Neuron (in vitro differentiated cells): ENCODE measurements around the gene GRM5.

Experiments
- H2AFZ ChIP-seq: one replicate; pipeline ENCODE4 v1.6.1; 2013; ENCODE audit warnings: low read depth, mild to moderate bottlenecking, inconsistent platforms, low read length, moderate library complexity
- H3K27me3 ChIP-seq: one replicate; pipeline ENCODE4 v1.6.1; 2013; ENCODE audit warnings: low read length; ENCODE audit not compliant: insufficient read depth
- H3K36me3 ChIP-seq: one replicate; pipeline ENCODE4 v1.6.1; 2013; ENCODE audit warnings: low read length; ENCODE audit not compliant: insufficient read depth
- H3K4me1 ChIP-seq: one replicate; pipeline ENCODE4 v1.6.1; 2013; ENCODE audit warnings: low read length; ENCODE audit not compliant: insufficient read depth
- H3K4me3 ChIP-seq: 2 replicates; pipeline ENCODE4 v1.5.1; 2013; ENCODE audit warnings: mild to moderate bottlenecking, low read length, moderate library complexity
- H3K9me3 ChIP-seq: one replicate; pipeline ENCODE4 v1.6.1; 2013; ENCODE audit warnings: low read length

Gene GRM5

GRCh38 chr11:88697139-88697538, 368.6 kb downstream of the GRM5 start:
- Histone ChIP-seq H3K4me1 (peaks cover 7% of the 10 kb centered on the region), H3K4me3 (no peak overlapping the region), H3K36me3 (no peaks in the 10 kb centered on the region), H2AFZ (no peak overlapping the region), H3K27me3 (peaks cover 5% of the 10 kb centered on the region), H3K9me3 (no peaks in the 10 kb centered on the region)

GRCh38 chr11:88695689-88696414, 369.9 kb downstream of the GRM5 start:
- Histone ChIP-seq H3K36me3 (no peaks in the 10 kb centered on the region), H3K4me1 (peaks cover 7% of the 10 kb centered on the region), H3K4me3 (no peak overlapping the region), H3K27me3 (peaks cover 7% of the 10 kb centered on the region), H3K9me3 (no peaks in the 10 kb centered on the region), H2AFZ (no peak overlapping the region)

GRCh38 chr11:88692306-88693086, 373.3 kb downstream of the GRM5 start:
- Histone ChIP-seq H3K9me3 (no peaks in the 10 kb centered on the region), H2AFZ (no peak overlapping the region), H3K4me3 (no peak overlapping the region), H3K27me3 (peaks cover 7% of the 10 kb centered on the region), H3K36me3 (no peaks in the 10 kb centered on the region), H3K4me1 (peaks cover 5% of the 10 kb centered on the region)

DNA sequence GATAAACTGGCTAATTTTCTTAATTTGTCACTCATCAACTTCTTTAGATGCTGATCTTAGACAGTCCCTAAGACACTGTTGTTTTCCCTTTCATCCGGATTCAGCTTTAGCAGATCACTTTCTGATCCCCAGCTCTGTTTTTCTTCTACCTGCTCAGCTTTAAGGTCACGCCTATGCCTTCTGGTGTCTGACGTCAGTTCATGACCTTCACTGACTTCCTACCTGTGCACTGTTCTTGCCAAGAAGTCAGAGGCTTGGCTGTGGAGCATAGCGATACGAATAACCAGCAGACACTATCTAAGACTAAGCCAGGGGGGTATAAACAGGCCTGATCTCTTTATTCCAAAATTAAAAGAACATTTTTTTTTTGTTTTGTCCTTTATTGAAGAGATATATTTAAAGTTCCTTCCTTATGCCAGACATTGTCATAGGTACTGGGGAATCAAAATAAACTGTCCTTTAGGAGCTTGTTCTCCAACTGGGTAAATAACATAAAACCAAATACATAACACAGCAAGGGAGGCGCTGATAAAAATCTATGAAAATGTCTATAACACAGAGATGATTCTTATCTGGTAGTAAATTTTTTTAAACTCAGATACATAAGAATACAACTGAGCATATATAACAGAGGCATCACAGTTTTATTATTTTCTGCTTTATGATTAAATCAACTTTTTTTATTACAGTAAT, 376.1 kb downstream of the GRM5 start:
- H2AFZ ChIP-seq, result no peak overlapping the region
- no peaks in the 10 kb centered on the region for H3K36me3 ChIP-seq
- no peak overlapping the region for H3K4me3 ChIP-seq
- H3K9me3 ChIP-seq, result no peaks in the 10 kb centered on the region
- peaks cover 2% of the 10 kb centered on the region for H3K27me3 ChIP-seq
- H3K4me1 ChIP-seq, result no peaks in the 10 kb centered on the region

DNA sequence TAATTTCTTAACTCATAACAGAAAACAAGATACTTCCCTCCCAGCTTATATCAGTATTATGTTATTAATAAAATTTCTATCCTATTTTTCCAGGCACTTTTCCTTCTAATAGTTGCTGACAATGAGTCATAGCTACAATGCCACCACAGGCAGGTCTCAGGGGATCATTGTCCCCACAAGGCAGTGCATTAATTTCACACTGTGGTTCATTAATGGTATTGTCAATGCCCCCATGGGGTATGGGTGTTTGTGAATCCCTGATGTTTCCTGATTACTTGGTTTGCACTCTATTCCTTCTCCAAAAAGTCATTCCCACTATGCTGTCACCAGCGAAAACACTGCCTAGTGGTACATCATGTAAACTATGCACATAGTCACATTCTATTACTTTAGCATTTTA, 382.8 kb downstream of the GRM5 start:
- Histone ChIP-seq H2AFZ (no peak overlapping the region), H3K36me3 (no peaks in the 10 kb centered on the region), H3K4me3 (no peak overlapping the region), H3K27me3 (no peaks in the 10 kb centered on the region), H3K9me3 (no peaks in the 10 kb centered on the region), H3K4me1 (no peaks in the 10 kb centered on the region)

- no peaks in the 10 kb centered on the region for H3K27me3 ChIP-seq
- no peak overlapping the region for H3K4me3 ChIP-seq
- no peaks in the 10 kb centered on the region for H3K4me1 ChIP-seq
- no peaks in the 10 kb centered on the region for H3K9me3 ChIP-seq
- no peak overlapping the region for H2AFZ ChIP-seq
- no peaks in the 10 kb centered on the region for H3K36me3 ChIP-seq
Observed at GRCh38 chr11:88680806-88681205, 385.0 kb downstream of the GRM5 start.

- Histone ChIP-seq H3K9me3 (no peaks in the 10 kb centered on the region), H3K27me3 (no peaks in the 10 kb centered on the region), H3K4me1 (no peaks in the 10 kb centered on the region), H3K36me3 (no peaks in the 10 kb centered on the region), H2AFZ (no peak overlapping the region), H3K4me3 (no peak overlapping the region)
Observed at GRCh38 chr11:88666364-88666763, 399.4 kb downstream of the GRM5 start.

DNA sequence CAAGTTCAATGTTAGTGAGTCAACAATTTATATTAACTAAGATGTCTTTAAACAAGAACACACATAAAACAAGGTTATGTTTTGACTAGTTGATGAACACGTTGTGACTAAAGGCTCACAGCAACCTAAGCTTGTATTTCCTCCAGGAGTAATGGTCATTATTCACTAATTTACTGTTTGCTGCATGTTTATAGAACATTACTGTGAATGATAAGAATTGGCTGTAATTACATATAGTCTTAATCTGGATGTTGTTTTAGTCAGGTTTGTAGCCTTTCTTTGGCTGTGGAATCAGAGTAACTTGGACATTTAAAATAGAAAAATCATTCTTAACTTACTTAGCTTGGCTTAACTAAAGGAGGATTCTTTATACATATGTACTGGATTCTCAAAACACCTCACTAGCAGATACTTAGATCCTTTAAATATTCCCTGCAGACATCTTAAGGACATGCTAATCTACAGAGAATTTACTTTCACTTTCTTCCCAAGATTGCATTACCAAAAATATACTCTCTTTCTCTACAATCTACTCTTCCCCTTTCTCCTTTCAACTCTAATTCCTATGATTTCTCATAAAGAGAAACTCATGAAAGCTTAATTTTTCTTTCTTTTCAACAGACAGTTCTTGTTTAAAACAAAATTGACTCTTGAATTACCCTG, 408.6 kb downstream of the GRM5 start:
- no peaks in the 10 kb centered on the region for H3K27me3 ChIP-seq
- no peak overlapping the region for H3K4me3 ChIP-seq
- no peaks in the 10 kb centered on the region for H3K36me3 ChIP-seq
- H2AFZ ChIP-seq, result no peak overlapping the region
- H3K9me3 ChIP-seq, result no peaks in the 10 kb centered on the region
- H3K4me1 ChIP-seq, result no peaks in the 10 kb centered on the region

DNA sequence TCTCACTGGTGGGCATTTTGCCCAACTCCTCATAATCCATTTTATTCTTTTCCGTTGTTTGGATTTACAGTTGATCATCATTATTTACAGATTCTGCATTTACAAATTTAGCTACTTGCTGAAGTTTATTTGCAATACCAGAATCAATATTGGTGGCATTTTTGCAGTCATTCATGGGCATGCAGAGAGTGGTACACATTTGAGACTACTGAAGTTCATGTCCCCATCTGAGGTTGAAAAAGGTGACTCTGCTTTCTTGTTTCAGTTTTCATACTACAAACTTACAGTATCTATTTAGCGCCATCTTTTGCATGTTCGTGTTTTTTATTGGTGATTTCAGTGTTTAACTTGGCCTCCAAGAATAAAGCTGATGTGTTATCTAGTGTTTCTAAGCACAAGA, 409.5 kb downstream of the GRM5 start:
- Histone ChIP-seq H3K36me3 (no peaks in the 10 kb centered on the region), H2AFZ (no peak overlapping the region), H3K4me3 (no peak overlapping the region), H3K9me3 (no peaks in the 10 kb centered on the region), H3K4me1 (no peaks in the 10 kb centered on the region), H3K27me3 (no peaks in the 10 kb centered on the region)

DNA sequence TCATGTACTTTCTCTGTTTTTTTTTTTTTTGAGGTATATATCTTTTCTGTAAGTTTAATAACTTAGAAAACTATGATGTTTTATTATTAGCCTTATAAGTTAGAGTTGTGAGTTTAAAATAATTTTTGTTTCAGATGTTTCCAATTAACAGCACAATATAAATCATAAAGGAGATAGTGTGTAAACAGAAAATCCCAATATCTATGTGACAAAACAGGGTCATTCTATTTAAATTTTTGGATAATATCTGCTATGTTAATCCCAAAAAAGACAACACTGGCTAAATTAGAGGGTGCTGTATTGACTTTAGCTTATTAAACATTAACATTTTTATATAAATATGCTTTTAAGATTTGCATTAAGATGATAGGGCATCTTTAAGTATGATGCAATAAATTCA, 410.1 kb downstream of the GRM5 start:
- H3K27me3 ChIP-seq, result no peaks in the 10 kb centered on the region
- no peaks in the 10 kb centered on the region for H3K9me3 ChIP-seq
- no peaks in the 10 kb centered on the region for H3K4me1 ChIP-seq
- no peak overlapping the region for H3K4me3 ChIP-seq
- H2AFZ ChIP-seq, result no peak overlapping the region
- H3K36me3 ChIP-seq, result no peaks in the 10 kb centered on the region

- Histone ChIP-seq H3K27me3 (no peaks in the 10 kb centered on the region), H3K4me3 (no peak overlapping the region)
Observed at GRCh38 chr11:88655196-88655595, 410.6 kb downstream of the GRM5 start.

DNA sequence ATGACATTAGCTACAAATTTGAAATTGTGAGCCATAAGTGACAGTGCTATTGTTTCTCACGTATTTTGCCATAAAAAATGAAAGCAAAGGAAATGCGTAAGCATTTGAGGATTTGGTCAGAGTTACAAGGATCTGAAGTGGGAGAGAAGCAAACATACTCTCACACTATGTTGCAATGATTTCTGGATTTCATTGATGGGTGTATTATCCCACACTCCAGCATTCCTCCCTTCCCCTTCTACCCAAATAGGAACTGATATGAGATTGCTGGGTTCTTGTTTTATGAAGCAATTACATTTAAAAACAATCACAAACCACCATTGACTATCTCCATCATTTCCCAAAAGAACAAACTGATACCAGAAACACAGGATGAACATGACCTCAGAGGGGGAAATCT, 414.2 kb downstream of the GRM5 start:
- no peaks in the 10 kb centered on the region for H3K36me3 ChIP-seq
- no peaks in the 10 kb centered on the region for H3K9me3 ChIP-seq
- H3K4me3 ChIP-seq, result no peak overlapping the region
- H2AFZ ChIP-seq, result no peak overlapping the region
- H3K27me3 ChIP-seq, result no peaks in the 10 kb centered on the region
- H3K4me1 ChIP-seq, result no peaks in the 10 kb centered on the region

More at GRCh38 chr11:88655196-88655595, 410.6 kb downstream of the GRM5 start:
- no peaks in the 10 kb centered on the region for H3K9me3 ChIP-seq
- H3K4me1 ChIP-seq, result no peaks in the 10 kb centered on the region
- no peaks in the 10 kb centered on the region for H3K36me3 ChIP-seq
- no peak overlapping the region for H2AFZ ChIP-seq

DNA sequence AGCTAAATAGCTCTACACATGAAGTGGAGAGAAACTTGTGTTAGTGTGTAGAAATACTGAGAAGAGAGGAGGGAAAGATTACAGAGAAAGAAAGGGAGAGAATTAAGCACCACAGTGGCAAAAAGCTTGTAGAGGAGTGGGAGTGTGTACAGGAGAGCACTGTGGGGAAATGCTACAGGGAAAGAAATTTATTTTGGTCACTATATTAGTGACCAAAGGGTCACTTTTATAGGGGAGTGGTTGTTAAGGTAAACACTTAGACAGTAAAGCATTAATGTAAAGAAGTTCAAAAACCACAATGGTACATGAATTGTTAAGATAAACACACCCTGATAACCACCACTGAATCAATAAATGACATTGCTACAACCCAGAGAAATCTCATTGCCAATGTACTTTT, 421.1 kb downstream of the GRM5 start:
- no peaks in the 10 kb centered on the region for H3K4me1 ChIP-seq
- H3K4me3 ChIP-seq, result no peak overlapping the region
- no peaks in the 10 kb centered on the region for H3K9me3 ChIP-seq
- H3K27me3 ChIP-seq, result no peaks in the 10 kb centered on the region
- H2AFZ ChIP-seq, result no peak overlapping the region
- no peaks in the 10 kb centered on the region for H3K36me3 ChIP-seq
